Measurements from ENCODE around the gene BICRA.

DNA sequence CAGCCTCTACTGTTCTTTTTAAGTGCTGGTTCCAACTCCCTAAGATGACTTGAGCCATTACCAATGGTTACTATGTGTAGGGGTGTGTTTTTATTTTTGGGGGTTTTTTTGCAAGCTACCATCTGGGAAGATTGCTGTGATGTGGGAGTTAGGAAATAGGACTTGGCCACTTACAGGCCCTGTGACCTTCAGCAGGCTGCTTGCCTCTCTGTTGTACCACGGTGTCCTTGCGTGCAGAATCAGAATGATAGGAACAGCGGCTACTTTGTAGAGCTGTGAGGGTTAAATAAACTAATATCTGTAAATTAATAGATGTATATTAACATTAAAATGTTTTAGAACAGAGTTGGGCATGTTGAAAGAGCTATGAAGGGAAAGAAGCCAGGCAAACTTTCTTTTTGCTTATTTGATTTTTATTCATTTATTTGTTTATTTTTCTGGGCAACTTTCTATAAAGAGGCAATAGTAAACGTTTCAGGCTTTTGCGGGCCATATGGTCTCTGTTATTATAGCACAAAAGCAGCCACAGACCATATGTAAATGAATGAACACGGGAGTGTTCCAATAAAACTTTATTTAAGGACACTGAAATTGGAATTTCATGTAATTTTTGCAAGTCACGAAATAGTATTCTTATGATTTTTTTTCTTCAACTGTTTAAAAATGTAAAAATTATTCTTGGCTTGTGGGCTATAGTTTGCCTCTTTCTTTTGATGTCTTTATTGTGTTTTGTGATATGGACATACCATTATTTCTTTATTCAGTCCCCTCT is 77.9 kb downstream of the BICRA start:
- TF ChIP-seq, protein P1, sequence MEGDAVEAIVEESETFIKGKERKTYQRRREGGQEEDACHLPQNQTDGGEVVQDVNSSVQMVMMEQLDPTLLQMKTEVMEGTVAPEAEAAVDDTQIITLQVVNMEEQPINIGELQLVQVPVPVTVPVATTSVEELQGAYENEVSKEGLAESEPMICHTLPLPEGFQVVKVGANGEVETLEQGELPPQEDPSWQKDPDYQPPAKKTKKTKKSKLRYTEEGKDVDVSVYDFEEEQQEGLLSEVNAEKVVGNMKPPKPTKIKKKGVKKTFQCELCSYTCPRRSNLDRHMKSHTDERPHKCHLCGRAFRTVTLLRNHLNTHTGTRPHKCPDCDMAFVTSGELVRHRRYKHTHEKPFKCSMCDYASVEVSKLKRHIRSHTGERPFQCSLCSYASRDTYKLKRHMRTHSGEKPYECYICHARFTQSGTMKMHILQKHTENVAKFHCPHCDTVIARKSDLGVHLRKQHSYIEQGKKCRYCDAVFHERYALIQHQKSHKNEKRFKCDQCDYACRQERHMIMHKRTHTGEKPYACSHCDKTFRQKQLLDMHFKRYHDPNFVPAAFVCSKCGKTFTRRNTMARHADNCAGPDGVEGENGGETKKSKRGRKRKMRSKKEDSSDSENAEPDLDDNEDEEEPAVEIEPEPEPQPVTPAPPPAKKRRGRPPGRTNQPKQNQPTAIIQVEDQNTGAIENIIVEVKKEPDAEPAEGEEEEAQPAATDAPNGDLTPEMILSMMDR (IDR thresholded peaks at IDR 0.05), result no peak
- no peak for TF ChIP-seq EZH2 (IDR thresholded peaks at IDR 0.05)

All from neural progenitor cell (in vitro differentiated cells).